ENCODE data around the gene CERCAM.
"Not testable (repeated sequence)": the region's sequence is repeated elsewhere in the genome, so short reads cannot be mapped to it uniquely, and the experiment has no call there.

DNA sequence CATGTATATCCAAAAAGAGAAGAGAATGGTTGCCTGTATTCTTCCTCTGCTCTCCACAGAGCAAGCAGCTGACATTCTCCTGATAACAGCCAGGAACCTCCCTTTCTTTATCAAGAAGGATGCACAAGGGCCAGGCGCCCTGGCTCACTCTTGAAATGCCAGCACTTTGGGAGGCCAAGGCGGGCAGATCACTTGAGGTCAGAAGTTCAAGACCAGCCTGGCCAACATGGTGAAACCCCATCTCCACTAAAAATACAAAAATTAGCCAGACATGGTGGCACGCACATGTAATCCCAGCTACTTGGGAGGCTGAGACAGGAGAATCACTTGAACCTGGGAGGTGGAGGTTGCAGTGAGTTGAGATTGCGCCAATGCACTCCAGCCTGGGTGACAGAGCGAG lies 25.8 kb downstream of the CERCAM start:
- TF ChIP-seq EZH2 (IDR thresholded peaks at IDR 0.05); POLR2AphosphoS5 (IDR thresholded peaks at IDR 0.05; ENCODE audit: borderline replicate concordance, low read depth, low read length): not testable (repeated sequence)

All from SK-N-MC (cell line).